ENCODE data around the gene TSPAN5. TPM values are rescaled to one million over a fixed set of nuclear protein-coding genes. Genes with fewer than 3 reads are reported as not detected.
A peak's percentile ranks its signal among the peaks of the same experiment; 100 is the strongest.

The TSPAN5 gene
- total and polyA plus RNA-seq, 9 of the 15 experiments (the other 6 are each of a cell fraction or from before 2014, with no cell fraction given) = 0.58 to 6.6 (median 0.73) TPM

DNA sequence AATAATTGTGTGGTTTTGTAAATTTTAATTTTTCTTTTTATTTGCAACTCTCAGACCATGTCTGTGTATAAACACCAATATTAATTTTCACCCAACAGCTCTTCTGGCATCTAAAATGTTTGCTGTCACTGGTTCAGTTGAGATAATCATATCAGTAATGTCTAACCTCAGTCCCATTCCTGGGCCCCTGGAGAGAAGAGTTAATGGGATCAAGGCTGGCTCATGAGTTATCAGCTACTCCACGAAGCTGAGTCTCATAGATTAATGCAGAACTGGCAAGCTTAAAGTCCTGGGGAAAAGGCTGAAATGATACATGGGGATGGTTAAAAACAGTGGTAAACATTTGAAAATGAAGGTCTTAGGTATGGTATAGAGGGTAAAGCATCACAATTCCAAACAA, 28.4 kb upstream of the TSPAN5 start (continued):
- no peak for TF ChIP-seq RBM22 (IDR thresholded peaks at IDR 0.05; ENCODE audit: low read depth, low read length, poor library complexity, severe bottlenecking)
- TF ChIP-seq, protein P1, sequence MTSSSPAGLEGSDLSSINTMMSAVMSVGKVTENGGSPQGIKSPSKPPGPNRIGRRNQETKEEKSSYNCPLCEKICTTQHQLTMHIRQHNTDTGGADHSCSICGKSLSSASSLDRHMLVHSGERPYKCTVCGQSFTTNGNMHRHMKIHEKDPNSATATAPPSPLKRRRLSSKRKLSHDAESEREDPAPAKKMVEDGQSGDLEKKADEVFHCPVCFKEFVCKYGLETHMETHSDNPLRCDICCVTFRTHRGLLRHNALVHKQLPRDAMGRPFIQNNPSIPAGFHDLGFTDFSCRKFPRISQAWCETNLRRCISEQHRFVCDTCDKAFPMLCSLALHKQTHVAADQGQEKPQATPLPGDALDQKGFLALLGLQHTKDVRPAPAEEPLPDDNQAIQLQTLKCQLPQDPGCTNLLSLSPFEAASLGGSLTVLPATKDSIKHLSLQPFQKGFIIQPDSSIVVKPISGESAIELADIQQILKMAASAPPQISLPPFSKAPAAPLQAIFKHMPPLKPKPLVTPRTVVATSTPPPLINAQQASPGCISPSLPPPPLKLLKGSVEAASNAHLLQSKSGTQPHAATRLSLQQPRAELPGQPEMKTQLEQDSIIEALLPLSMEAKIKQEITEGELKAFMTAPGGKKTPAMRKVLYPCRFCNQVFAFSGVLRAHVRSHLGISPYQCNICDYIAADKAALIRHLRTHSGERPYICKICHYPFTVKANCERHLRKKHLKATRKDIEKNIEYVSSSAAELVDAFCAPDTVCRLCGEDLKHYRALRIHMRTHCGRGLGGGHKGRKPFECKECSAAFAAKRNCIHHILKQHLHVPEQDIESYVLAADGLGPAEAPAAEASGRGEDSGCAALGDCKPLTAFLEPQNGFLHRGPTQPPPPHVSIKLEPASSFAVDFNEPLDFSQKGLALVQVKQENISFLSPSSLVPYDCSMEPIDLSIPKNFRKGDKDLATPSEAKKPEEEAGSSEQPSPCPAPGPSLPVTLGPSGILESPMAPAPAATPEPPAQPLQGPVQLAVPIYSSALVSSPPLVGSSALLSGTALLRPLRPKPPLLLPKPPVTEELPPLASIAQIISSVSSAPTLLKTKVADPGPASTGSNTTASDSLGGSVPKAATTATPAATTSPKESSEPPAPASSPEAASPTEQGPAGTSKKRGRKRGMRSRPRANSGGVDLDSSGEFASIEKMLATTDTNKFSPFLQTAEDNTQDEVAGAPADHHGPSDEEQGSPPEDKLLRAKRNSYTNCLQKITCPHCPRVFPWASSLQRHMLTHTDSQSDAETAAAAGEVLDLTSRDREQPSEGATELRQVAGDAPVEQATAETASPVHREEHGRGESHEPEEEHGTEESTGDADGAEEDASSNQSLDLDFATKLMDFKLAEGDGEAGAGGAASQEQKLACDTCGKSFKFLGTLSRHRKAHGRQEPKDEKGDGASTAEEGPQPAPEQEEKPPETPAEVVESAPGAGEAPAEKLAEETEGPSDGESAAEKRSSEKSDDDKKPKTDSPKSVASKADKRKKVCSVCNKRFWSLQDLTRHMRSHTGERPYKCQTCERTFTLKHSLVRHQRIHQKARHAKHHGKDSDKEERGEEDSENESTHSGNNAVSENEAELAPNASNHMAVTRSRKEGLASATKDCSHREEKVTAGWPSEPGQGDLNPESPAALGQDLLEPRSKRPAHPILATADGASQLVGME (CRISPR knock-in tag; IDR thresholded peaks at IDR 0.05) = no peak
- TF ChIP-seq ZFX (CRISPR knock-in tag; IDR thresholded peaks at IDR 0.05) = no peak
- TF ChIP-seq ELF4 (CRISPR knock-in tag; IDR thresholded peaks at IDR 0.05) = 0 out of 2 replicates have a peak, but pooled peaks have one; percentile 13
- no peak for TF ChIP-seq HEY1 (CRISPR knock-in tag; IDR thresholded peaks at IDR 0.05; ENCODE audit: borderline replicate concordance)
- TF ChIP-seq, protein P2, sequence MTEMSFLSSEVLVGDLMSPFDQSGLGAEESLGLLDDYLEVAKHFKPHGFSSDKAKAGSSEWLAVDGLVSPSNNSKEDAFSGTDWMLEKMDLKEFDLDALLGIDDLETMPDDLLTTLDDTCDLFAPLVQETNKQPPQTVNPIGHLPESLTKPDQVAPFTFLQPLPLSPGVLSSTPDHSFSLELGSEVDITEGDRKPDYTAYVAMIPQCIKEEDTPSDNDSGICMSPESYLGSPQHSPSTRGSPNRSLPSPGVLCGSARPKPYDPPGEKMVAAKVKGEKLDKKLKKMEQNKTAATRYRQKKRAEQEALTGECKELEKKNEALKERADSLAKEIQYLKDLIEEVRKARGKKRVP (CRISPR knock-in tag; IDR thresholded peaks at IDR 0.05) = 0 out of 2 replicates have a peak, but pooled peaks have one; percentile 49
- 0 out of 2 replicates have a peak, but pooled peaks have one; percentile 45 for TF ChIP-seq MYNN (IDR thresholded peaks at IDR 0.05)
- TF ChIP-seq MYNN (CRISPR knock-in tag; IDR thresholded peaks at IDR 0.05) = no peak
- TF ChIP-seq ZNF431 (CRISPR knock-in tag; IDR thresholded peaks at IDR 0.05) = no peak
- no peak for TF ChIP-seq SUPT5H (IDR thresholded peaks at IDR 0.05)
- no peak for TF ChIP-seq LARP7 (IDR thresholded peaks at IDR 0.05)
- TF ChIP-seq, protein P3, sequence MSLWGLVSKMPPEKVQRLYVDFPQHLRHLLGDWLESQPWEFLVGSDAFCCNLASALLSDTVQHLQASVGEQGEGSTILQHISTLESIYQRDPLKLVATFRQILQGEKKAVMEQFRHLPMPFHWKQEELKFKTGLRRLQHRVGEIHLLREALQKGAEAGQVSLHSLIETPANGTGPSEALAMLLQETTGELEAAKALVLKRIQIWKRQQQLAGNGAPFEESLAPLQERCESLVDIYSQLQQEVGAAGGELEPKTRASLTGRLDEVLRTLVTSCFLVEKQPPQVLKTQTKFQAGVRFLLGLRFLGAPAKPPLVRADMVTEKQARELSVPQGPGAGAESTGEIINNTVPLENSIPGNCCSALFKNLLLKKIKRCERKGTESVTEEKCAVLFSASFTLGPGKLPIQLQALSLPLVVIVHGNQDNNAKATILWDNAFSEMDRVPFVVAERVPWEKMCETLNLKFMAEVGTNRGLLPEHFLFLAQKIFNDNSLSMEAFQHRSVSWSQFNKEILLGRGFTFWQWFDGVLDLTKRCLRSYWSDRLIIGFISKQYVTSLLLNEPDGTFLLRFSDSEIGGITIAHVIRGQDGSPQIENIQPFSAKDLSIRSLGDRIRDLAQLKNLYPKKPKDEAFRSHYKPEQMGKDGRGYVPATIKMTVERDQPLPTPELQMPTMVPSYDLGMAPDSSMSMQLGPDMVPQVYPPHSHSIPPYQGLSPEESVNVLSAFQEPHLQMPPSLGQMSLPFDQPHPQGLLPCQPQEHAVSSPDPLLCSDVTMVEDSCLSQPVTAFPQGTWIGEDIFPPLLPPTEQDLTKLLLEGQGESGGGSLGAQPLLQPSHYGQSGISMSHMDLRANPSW (CRISPR knock-in tag; IDR thresholded peaks at IDR 0.05) = no peak
- no peak for TF ChIP-seq RBBP5 (IDR thresholded peaks at IDR 0.05; ENCODE audit: borderline replicate concordance, insufficient read depth, low read length, poor library complexity, severe bottlenecking)
- no peak for TF ChIP-seq TBP (optimal IDR thresholded peaks at IDR 0.05; ENCODE audit: low read depth, low read length)
- TF ChIP-seq, protein P4, sequence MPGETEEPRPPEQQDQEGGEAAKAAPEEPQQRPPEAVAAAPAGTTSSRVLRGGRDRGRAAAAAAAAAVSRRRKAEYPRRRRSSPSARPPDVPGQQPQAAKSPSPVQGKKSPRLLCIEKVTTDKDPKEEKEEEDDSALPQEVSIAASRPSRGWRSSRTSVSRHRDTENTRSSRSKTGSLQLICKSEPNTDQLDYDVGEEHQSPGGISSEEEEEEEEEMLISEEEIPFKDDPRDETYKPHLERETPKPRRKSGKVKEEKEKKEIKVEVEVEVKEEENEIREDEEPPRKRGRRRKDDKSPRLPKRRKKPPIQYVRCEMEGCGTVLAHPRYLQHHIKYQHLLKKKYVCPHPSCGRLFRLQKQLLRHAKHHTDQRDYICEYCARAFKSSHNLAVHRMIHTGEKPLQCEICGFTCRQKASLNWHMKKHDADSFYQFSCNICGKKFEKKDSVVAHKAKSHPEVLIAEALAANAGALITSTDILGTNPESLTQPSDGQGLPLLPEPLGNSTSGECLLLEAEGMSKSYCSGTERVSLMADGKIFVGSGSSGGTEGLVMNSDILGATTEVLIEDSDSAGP (CRISPR knock-in tag; IDR thresholded peaks at IDR 0.05) = no peak
- TF ChIP-seq, protein P5, sequence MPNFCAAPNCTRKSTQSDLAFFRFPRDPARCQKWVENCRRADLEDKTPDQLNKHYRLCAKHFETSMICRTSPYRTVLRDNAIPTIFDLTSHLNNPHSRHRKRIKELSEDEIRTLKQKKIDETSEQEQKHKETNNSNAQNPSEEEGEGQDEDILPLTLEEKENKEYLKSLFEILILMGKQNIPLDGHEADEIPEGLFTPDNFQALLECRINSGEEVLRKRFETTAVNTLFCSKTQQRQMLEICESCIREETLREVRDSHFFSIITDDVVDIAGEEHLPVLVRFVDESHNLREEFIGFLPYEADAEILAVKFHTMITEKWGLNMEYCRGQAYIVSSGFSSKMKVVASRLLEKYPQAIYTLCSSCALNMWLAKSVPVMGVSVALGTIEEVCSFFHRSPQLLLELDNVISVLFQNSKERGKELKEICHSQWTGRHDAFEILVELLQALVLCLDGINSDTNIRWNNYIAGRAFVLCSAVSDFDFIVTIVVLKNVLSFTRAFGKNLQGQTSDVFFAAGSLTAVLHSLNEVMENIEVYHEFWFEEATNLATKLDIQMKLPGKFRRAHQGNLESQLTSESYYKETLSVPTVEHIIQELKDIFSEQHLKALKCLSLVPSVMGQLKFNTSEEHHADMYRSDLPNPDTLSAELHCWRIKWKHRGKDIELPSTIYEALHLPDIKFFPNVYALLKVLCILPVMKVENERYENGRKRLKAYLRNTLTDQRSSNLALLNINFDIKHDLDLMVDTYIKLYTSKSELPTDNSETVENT (CRISPR knock-in tag; IDR thresholded peaks at IDR 0.05) = no peak

Data from K562 (cell line).